ENCODE data around the gene CHRNA7. TPM values are rescaled to one million over a fixed set of nuclear protein-coding genes. Genes with fewer than 3 reads are reported as not detected.

Gene CHRNA7
- total and polyA plus RNA-seq, 2 donors: 2.0 to 3.8 TPM

DNA sequence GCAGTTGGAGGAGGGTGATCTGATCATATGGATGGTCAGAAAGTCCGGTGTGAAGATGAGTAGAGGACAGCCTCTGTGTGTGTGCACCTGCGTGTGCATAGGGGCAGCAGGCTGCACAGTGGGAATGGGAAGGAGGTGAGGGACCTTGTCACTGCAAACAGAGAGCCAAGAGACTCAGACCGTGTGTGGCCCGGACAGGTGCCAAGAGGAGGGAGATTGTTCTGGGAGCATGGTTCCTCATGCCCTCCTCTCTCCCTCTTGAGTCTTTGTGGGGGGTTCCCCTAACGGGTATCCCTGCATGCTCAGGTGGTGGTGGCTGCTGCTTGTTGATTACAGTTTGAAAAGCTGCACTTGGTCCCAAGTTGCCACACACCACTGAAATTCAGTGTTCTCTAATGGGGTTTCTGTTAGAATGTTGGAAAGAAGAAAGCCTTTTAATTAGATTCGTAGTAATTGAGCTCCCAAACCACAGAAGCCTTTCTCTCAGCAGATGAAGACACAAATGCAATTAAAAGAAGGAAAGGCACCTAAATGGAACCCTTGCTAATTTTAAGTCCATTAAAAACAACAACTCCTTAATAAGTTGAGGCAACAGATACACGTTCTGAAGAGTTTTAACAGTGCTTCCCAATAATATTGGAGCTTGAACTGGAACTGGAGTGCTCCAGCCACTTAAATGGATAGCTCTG lies 68.9 kb downstream of the CHRNA7 start:
- 65% methylated on average over 7 of the region's 7 CpGs for WGBS
- Histone ChIP-seq H3K36me3 (ENCODE audit: insufficient read depth) (no peaks in the 10 kb centered on the region), H3K27ac (ENCODE audit: low read depth) (no peak overlapping the region), H3K4me3 (ENCODE audit: low read depth, low read length) (no peak overlapping the region), H3K4me1 (ENCODE audit: insufficient read depth) (no peaks in the 10 kb centered on the region)
- no peak for DNase-seq (ENCODE audit: extremely low spot score)

DNA sequence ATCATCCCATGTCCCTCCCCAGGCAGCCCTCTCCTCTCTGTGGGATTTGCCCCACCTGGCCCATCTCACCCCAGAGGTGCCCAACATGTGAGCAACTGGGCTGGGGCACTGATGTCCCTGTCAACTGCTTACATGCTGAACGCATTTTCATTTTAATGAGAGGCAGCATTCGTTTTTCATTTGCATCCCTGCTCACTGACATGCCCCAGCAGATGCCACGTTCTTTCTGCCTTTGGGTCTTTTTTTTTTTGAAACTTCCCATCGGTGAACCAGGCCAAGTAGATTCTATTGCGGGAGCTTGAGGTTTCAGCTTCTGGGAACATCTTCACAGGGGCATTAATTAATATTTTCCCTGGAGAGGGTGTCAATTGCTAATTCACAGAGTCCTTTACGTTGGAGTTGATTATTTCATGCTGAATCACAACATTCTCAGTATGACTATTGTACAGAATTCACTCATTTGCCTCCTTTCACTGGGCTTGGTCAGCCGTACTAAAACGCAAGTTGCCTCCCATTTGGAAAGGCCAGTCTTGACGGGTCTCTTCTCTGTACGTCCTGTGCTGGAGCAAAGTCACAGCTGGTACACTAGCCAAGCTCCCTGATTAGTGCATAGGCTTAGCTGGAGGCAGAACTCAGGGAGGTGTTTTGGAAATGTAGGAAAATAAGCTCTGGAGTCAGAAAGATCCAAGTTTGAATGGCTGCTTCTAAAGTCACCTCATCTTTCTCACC lies 69.8 kb downstream of the CHRNA7 start:
- 71% methylated on average over 10 of the region's 10 CpGs for WGBS
- H3K36me3 ChIP-seq (ENCODE audit: insufficient read depth): no peaks in the 10 kb centered on the region
- no peak overlapping the region for H3K4me3 ChIP-seq (ENCODE audit: low read depth, low read length)
- H3K27ac ChIP-seq (ENCODE audit: low read depth): no peak overlapping the region
- no peaks in the 10 kb centered on the region for H3K4me1 ChIP-seq (ENCODE audit: insufficient read depth)
- no peak for DNase-seq (ENCODE audit: extremely low spot score)

DNA sequence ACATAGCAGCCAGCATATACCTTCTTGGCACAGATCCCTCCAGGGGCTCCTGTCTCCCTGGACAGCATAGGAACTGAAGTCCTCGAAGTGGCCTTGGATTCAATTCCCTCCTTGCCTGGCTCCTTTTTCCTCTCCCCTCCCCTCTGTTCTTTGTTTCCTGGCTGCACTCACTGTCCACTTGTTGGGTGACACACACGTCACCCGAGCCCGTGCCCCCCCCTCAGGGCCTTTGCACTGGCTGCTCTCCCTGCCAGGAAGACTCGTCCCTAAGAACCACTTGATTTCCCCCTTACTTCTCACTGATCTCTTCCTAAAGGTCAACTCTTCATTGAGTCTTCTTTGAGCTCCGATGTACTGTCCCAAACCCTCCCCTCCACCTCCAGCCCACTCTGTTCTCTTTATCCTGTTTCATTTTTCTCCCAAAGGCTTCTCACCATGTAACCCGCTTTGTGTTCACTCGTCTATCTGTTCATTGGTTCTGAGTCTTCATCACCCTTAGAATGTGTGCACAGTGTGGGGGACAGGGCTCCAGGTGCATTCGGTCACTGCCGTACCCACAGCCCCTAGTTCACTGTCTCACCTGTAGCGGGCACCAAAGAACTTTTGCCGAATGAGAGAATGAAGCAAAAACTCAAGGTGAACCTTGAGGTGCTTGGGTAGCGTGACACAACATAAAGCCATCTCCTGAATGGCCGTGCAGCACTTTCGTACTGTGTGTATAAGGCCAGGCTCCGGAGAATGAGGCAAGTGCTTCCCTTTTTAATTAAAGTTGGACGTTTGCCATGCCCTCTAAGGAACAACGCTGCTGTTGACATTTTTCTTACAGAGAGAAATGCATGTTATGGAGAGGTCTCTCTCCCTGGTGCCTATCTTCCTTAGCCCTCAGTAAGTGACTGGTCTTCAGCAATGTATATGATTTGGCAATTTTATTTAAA lies 74.0 kb downstream of the CHRNA7 start:
- 80% methylated on average over 18 of the region's 18 CpGs for WGBS
- H3K36me3 ChIP-seq (ENCODE audit: insufficient read depth): no peaks in the 10 kb centered on the region
- H3K4me1 ChIP-seq (ENCODE audit: insufficient read depth): no peaks in the 10 kb centered on the region
- DNase-seq (ENCODE audit: extremely low spot score): no peak
- H3K27ac ChIP-seq (ENCODE audit: low read depth): no peak overlapping the region
- H3K4me3 ChIP-seq (ENCODE audit: low read depth, low read length): no peak overlapping the region

DNA sequence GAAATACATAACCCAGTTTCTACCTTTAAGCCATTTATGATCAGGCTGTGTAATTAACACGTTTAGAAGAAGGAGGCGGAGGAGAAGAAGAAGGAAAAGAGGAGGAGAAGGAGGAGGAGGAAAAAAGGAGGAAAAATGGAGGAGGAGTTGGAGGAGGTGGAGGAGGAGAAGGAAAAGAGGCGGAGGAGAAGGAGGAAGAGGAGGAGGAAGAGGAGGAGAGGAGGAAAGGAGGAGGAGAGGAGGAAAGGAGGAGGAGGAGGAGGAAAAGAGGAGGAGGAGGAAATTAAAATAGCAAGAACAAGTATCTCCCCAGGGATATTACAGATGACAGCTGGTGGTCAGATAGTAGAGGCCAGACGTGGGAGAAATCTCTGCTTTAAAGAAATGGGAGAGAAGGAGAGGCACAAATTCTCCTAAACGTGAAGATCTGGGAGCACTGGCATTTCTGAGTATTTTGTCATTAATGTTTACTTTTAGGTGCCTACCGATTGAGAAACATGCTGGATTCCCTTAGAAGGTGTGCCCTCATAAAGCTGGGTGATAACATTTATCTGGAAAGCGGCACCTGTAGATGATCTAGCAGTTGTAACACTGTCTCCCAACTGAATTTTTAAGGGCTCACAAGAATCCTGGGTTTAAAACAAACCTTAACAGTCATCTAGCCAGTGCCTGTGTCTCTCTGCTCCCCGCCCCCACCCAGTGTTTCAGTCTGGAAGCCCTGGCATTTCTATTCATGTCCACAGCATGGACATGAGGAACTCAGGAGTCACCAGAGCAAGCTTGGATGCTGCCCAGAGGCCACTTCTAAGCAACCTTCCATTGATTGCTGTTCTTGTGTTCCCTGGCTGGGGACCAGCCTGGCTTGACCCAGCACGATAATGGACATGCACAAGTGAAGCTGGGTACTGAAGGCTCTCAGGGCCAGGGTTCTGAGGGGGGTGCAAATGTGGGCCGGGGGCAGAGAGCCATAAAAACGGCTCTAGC lies 75.2 kb downstream of the CHRNA7 start:
- no peak for DNase-seq (ENCODE audit: extremely low spot score)
- no peaks in the 10 kb centered on the region for H3K4me1 ChIP-seq (ENCODE audit: insufficient read depth)
- 56% methylated on average over 11 of the region's 11 CpGs for WGBS

DNA sequence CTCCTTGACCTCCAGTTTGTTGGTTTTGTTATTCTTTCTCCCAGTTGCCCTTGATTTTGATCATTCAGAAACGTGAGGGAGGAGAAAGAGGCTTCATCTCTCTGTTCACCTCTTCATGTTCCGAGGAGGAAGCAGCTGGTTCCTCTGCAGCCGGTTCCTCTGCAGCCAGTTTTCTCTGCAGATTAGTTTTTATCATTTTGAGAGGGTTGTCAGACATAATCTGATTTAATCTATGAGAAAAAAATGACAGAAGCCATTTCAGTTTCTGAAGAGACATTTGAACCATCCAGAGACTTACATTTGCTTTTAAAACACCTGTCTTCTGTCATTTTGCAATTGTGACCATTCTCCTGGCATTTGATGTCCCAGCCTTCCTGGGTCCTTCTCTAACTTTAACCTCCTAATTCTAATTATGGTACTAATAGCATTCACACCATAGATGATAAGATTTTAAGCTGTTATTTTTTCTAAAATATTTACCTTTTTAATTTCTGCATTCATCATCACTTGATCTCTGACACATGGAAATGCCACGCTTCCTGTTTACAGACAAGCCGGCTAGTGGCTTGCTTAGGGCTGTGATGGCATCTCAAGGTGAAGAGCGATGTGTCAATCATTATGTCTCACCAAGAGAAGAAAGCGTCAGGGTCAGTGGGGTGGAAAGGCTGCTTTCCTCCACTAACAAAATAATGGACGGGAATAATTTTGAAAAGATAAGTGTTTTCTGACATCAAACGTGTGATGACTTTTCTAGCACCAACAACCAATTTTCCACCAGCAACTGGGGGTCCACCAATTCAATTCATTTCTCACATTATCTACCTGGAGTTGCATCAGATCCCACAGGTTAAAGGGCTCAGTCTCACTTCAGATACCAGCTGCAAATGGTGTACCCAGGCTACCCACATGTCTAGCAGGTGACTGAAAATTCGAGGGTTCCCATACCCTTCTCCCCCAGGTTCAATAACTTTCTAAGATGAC lies 76.4 kb downstream of the CHRNA7 start:
- WGBS: 63% methylated on average over 10 of the region's 10 CpGs
- Histone ChIP-seq H3K36me3 (ENCODE audit: insufficient read depth) (no peaks in the 10 kb centered on the region), H3K4me3 (ENCODE audit: low read depth, low read length) (no peak overlapping the region), H3K27ac (ENCODE audit: low read depth) (no peak overlapping the region), H3K4me1 (ENCODE audit: insufficient read depth) (no peaks in the 10 kb centered on the region)
- DNase-seq (ENCODE audit: extremely low spot score): no peak

More for the DNA sequence above, 75.2 kb downstream of the CHRNA7 start:
- H3K4me3 ChIP-seq (ENCODE audit: low read depth, low read length): no peak overlapping the region
- no peaks in the 10 kb centered on the region for H3K36me3 ChIP-seq (ENCODE audit: insufficient read depth)
- H3K27ac ChIP-seq (ENCODE audit: low read depth): no peak overlapping the region

DNA sequence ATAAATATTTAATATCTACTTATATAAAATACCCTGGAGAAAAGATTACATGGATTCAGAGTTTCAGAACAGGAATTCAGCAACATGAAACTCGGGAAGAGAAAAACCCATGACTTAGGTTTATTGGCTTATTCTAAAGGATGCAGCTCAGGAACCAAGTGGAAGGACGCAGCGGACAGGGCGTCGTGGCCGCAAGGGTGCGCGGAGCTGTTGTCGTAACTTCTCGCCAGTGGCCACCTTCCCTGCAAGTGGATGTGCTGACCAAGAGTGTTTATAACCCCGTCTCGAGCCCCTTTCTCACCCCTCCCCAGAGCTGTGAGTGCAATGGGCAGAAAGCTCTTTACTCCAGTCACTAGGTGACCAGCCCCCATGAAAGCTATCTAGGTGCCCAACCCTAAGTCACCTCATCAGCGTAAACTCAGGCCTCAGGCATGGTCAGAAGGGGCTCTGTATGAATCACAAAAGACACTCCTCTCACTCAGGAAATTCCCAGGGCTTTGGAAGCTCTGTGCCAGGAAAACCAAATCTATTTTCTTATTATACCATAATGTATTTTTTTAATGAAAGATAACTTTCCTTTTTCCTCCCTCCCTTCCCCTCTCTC lies 77.3 kb downstream of the CHRNA7 start:
- no peak overlapping the region for H3K27ac ChIP-seq (ENCODE audit: low read depth)
- no peak overlapping the region for H3K4me3 ChIP-seq (ENCODE audit: low read depth, low read length)
- H3K4me1 ChIP-seq (ENCODE audit: insufficient read depth): no peaks in the 10 kb centered on the region
- 90% methylated on average over 13 of the region's 13 CpGs for WGBS
- no peak for DNase-seq (ENCODE audit: extremely low spot score)
- no peaks in the 10 kb centered on the region for H3K36me3 ChIP-seq (ENCODE audit: insufficient read depth)

DNA sequence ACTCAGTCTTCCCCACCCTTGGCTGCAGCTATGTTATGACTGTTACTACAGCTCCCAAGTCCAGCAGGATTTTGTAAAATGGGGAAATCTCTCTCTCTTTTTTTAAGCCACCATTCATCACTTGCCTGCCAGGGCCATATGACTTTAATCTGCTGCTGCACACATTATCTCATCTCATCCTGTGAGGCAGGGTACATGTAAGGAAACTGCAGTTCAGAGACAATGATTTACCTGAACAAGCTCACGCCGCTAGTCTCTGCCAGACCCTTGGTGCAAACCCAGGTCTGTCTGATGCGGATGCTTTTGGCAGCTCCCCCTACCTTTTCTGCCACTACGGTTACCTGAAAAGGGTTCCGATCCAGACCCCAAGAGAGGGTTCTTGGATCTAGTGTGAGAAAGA lies 78.3 kb downstream of the CHRNA7 start:
- H3K36me3 ChIP-seq (ENCODE audit: insufficient read depth): no peaks in the 10 kb centered on the region
- no peak for DNase-seq (ENCODE audit: extremely low spot score)
- H3K4me1 ChIP-seq (ENCODE audit: insufficient read depth): no peaks in the 10 kb centered on the region
- no peak overlapping the region for H3K27ac ChIP-seq (ENCODE audit: low read depth)
- 85% methylated on average over 5 of the region's 5 CpGs for whole genome bisulfite sequencing
- H3K4me3 ChIP-seq (ENCODE audit: low read depth, low read length): no peak overlapping the region

DNA sequence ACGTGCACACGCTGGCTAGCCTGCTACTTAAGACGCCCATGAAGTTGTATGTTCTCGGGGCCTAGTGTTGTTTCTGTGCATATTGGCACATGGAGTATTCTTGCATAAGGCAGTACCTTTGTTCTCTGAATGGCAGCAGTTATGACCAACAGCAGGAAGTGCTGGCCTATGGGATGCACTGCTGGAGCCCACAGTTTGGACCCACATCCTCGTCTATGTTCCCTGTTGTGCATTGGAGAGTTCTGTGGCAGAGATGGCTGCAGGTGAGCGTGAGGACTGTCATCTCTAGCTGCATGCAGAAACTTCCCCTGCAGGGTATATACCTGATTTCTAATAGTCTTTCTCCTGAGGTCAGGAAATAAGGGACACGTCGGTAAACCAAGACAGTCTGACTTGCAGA lies 81.8 kb downstream of the CHRNA7 start:
- DNase-seq (ENCODE audit: extremely low spot score): no peak
- Histone ChIP-seq H3K4me3 (ENCODE audit: low read depth, low read length) (no peak overlapping the region), H3K36me3 (ENCODE audit: insufficient read depth) (no peaks in the 10 kb centered on the region), H3K4me1 (ENCODE audit: insufficient read depth) (no peaks in the 10 kb centered on the region), H3K27ac (ENCODE audit: low read depth) (no peak overlapping the region)
- WGBS: 84% methylated on average over 8 of the region's 8 CpGs

DNA sequence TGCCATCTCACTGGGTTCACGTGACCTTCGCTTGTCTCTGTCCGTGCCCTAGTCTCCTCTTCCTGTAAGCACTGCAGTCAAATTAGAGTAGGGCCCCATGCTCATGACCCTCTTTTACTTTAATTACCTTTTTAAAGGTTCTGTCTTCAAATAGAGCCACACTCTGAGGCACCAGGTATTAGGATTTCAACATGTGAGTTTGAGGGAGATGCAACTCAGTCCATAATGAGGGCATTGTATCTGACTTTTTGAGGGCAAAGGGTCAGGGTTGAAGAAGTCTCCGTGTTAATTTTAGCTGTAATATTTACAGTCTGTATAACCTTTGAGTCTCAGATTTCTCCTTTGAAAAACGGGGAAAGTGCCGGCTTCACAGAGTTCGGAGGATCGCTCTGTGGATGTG lies 82.9 kb downstream of the CHRNA7 start:
- H3K36me3 ChIP-seq (ENCODE audit: insufficient read depth): no peaks in the 10 kb centered on the region
- 73% methylated on average over 8 of the region's 8 CpGs for WGBS

DNA sequence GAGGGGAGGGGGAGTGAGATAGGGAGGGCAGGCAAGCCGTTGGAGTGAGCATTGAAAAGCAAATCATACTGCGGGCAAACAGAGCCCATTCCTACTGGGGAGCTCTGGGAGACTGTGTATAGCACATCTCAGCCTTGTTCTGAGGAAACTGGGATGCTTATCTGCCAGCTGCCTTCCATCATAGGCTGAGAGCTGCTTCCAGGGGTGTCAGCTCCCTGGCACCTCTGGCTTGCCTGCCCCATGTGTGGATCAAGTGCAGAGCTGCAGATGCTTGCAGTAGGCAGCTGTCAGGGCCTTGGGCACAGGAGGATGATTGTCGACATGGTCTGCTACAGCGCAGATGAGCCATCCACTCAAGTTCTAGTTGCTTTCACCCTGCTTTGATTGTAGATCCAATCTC lies 86.8 kb downstream of the CHRNA7 start:
- 67% methylated on average over 4 of the region's 4 CpGs for whole genome bisulfite sequencing
- Histone ChIP-seq H3K27ac (ENCODE audit: low read depth) (no peak overlapping the region), H3K4me3 (ENCODE audit: low read depth, low read length) (no peak overlapping the region), H3K36me3 (ENCODE audit: insufficient read depth) (no peaks in the 10 kb centered on the region), H3K4me1 (ENCODE audit: insufficient read depth) (no peaks in the 10 kb centered on the region)
- DNase-seq (ENCODE audit: extremely low spot score): no peak

More for the DNA sequence above, 82.9 kb downstream of the CHRNA7 start:
- Histone ChIP-seq H3K27ac (ENCODE audit: low read depth) (no peak overlapping the region), H3K4me3 (ENCODE audit: low read depth, low read length) (no peak overlapping the region), H3K4me1 (ENCODE audit: insufficient read depth) (no peaks in the 10 kb centered on the region)
- DNase-seq (ENCODE audit: extremely low spot score): no peak

DNA sequence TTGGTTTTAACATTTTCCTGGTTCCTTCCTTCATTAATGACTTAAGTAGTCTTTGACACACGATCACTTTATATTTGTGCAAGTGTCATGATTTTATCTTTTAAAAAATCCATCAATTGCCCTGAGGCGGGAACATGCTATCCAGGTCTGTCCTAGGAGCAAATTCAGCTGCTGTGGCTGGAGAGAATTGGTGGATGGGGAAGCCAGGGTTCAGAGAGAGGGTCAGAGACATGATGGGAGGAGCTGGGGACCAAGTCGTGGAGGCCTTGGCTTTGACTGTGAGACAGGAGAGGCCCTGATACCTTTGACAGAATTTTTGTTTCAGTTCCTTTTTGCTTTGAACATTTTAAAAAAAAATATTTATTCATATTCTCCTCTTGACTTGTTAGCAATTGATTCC lies 89.0 kb downstream of the CHRNA7 start:
- 68% methylated on average over 3 of the region's 3 CpGs for WGBS
- DNase-seq (ENCODE audit: extremely low spot score): no peak
- no peak overlapping the region for H3K4me3 ChIP-seq (ENCODE audit: low read depth, low read length)

More for the DNA sequence above, 89.0 kb downstream of the CHRNA7 start:
- no peak overlapping the region for H3K27ac ChIP-seq (ENCODE audit: low read depth)
- no peaks in the 10 kb centered on the region for H3K4me1 ChIP-seq (ENCODE audit: insufficient read depth)
- H3K36me3 ChIP-seq (ENCODE audit: insufficient read depth): no peaks in the 10 kb centered on the region

All from urinary bladder (tissue), 4 donors.